HG03060 (cell line): ENCODE data around the gene ACADS.

Experiments used
- ATAC-seq: cut with Tn5 transposase; IDR thresholded peaks from one replicate; pipeline ENCODE4 v1.9.1; 2021; ENCODE audit warnings: low read depth, moderate number of reproducible peaks; ENCODE audit not compliant: unreplicated experiment

Gene ACADS

DNA sequence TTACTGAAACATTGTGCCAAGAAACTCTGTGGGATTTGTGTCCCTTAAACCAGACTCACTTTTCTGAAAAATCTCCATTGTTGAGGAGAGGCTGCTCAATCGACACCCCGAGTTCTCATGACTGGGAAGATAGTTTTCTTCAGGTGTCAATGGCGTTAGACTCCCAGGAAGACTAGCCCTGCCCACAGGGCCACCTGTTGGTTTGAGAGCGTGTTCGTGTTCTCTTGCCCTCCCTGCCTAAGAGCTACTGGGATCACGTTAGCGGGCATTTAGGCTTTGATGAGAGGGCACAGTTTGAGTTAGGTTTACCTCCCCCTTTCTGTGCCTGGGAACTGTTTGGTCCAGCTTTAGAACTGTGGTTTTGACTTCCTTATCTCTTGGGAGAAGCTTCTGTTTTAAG is 26.1 kb upstream of the ACADS start:
- no peak for ATAC-seq

DNA sequence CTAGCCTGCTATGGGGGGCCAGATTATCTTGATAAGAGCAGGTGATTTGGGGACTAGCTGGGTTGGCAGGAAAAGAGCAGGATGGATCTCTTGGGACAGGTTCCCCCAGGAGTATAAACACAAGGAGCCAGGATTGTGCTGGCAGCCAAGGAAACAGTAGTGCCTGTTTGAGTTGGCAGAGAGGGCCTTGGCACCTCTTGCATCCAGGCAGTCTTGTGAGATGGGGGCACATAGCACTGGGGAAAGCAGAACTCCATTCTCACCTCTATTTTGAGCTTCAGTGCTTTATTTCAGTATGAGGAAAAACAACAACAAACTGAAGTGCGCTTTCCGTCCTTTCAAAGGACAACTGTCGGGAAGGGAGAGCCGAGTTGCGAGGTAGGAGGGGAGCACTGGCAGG is 24.7 kb upstream of the ACADS start:
- ATAC-seq, result no peak

DNA sequence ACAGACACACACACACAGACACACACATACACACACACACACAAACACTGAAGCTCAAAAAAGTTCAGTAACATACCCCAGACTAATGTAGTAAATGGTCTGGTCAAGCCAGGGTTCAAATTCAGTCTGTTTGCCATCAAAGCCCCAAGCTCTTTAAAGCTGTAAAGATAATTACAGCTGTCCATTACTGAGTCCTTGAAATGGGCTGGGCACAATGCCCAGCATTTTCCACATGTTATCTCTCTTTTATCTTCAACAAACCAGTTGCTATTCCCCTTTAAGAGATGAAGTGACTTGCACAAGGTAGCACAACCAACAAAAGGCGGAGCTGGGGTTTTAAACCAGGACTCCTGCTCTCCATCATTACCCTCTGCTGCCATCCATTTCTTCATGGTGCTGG is 23.0 kb upstream of the ACADS start:
- ATAC-seq, result no peak

DNA sequence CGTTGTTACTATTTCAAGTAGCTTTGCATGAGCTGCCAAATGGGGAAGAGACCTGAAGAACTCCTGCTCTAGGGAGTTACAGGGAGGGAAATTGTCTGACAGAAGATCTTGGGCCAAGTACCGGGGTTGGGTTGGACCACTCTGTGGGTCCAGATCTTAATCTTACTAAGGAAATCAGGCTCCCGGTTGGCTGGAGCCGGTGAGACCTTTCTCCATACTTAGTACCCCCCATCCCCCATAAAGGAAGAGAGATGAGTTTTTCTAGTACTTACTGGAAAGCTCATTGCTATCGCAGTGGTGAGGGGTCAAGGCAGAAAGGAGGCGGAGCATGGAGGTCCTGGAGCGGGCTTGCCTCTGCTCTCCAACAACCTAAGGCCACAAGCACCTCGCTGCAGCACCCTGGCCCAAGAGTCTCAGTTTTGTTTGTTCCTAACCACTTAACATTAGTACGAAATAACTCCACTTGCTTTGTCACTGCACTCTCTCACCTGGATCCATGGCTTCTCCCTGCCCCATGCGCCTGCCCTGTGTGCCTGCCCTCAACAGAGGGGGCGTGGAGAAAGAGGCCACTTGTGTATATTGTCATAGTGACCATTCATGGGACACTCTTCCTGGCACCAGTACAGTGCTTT is 22.2 kb upstream of the ACADS start:
- ATAC-seq, result no peak

DNA sequence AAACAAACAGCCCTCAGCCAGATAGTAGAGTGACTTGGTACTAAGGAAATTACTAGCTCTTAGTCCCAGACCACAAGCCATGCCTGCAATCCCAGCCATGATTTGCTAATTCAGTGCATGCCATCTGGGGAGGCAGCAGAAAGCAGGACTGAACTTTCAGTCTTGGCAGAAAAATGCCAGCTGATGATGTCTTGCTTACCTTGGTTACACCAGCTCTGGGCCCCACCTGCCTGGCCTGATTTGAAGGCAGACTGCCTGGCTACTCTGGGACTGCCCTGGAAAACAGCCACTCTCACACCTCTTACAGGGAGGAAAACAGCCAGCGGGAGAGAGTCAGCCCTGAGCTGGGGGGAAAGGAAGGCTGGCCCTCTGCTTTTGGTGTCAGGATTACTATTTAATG is 20.0 kb upstream of the ACADS start:
- ATAC-seq, result no peak

DNA sequence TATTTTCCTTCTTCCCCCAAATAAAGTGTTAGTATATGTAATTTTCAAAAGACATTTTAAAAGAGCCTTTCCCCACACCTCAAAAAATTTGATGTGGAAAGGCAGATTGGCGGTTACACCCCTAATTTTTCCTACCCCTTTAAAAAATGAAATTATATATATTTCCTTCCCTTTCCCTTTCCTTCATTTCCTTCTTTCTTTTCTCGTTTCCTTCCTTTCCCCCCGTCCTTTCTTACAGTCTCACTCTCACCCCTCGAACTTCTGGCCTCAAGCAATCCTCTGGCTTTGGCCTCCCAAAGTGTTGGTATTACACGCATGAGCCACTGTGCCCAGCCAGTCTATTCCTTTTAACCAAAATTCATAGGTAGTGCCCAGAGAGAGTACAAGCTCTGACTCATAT is 19.6 kb upstream of the ACADS start:
- no peak for ATAC-seq

DNA sequence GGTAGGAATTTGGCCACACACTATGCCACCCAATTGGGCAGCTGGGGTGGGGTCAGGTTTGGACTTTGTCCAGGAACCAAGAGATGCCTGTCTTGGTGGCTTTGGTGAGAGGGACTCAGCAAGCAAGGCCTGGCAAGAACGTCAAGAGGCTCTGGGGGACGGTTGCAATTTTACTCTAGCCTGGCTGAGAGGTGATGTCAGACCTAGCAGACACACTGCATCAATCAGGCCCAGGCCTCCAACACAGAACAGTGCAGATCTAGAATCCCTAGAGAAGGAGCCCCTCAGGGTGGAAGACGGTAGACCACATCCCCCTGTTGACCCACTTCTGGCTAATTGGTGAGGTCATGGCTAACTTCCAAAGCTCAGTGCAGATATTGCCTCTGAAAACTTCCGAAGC is 17.0 kb upstream of the ACADS start:
- ATAC-seq, result no peak

DNA sequence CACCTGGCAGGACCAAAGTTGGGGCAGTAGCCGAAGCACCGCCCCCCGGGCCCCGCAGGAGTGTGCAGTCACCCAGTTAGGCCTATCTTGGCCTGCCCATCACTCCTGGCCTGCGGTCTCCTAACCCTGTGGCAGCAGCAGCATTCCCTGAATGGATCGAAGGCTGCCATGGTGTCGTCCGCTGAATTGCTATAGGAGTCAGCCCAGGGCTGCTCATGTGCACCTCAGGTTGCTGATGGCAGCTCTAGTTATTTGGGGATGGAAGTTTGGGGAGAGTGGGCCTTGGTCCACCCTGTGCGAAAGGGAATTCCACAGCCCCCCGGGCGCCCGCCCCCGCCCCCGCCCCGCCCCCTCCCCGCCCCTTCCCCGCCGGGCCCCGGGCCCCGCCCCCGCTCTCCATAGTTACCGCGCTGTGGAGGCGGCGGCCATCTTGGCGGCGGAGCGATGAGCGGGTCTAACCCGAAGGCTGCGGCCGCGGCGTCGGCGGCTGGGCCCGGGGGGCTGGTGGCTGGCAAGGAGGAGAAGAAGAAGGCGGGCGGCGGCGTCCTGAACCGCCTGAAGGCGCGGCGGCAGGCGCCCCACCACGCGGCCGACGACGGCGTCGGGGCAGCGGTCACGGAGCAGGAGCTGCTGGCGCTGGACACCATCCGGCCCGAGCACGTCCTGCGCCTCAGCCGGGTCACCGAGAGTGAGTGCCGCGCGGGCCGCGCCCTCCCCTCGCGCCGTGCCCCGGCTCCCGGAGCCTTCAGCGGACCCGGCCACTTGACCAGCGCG is 15.4 kb upstream of the ACADS start, which contains the start of gene UNC119B:
Gene UNC119B (plus strand): TSS at position 428 of the 774 bp plus-strand sequence. CDS start 17 bp downstream, at position 445.
- ATAC-seq, result no peak

DNA sequence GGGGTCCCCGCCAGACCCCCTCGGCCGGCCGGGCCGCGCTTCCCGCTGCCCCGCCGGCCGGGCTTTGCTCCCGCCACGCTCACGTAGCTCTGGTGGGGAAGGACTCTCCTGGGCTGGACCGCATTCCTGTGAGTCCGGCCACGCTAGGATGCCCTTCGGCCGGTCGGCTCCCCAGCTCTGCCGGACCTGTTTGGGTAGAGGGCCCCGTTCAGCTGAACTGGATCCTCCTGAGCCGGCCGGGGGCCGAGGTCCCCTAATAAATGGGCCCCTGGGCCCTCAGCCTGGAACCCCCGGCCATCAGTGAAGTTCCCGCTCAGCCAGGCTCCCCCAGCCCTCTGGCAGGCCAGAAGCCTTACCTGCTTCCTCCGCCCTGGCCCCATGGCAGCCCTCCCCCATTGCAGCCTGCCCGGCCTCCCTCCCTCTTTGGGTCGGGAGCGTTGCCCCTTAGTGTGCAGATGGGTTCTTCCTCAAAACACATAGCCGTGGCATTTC is 14.8 kb upstream of the ACADS start:
- ATAC-seq, result no peak

DNA sequence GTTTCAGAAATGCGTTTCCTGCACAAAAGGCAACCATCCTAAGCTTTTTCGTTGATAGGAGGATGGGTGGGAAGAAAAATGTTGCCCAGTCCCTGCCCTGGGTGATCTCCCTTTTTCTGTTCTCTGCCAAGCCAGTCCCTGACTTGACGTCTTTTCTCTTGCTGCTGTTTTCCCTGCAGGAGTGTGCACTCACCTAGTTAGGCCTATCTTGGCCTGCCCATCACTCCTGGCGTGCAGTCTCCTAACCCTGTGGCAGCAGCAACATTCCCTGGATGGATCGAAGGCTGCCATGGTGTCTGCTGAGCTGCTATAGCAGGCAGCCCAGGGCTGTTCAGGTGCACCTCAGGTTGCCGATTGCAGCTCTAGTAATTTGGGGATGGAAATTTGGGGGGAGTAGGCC is 14.2 kb upstream of the ACADS start:
- no peak for ATAC-seq

DNA sequence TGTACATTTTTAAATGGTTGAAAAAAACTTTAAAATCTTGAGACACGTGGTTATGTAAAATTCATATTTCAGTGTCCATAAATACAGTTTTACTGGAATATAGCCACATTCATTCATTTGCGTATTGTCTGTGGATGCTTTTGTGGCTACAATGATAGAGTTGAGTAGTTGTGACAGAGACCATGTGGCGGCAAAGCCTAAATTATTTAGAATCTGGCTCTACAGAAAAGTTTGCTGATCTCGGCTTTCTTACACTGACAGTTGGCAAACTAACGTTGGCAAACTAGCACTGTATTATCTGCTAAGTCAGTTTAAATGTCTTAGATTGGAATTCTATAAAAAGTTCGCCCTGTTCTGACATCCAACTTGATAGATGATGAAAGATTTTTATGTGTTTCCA is 13.0 kb upstream of the ACADS start:
- no peak for ATAC-seq

DNA sequence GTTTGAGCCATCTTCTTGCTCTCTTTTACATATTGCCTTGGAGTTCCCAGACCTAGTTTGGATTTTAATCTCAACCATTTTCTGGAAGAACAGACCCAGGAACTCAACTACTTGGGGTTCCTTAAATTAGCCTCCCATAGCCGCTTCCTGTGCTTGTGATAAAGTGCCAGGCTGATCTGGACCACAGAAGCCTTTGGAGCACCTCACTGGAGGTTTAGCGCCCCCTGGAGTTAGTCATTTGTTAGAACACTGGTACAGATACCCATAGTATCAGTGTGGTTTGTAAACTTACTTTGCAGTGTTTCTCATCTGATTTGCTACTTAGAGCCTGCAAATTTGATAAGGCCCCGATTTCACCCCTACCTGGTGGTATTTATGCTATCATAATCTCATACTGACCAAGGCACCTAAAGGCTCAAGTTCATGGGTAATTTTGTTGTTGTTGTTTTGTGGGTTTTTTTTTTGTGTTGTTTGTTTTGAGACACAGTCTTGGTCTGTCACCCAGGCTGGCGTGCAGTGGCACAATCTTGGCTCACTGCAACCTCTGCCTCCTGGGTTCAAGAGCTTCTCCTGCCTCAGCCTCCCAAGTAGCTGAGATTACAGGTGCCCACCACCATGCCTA is 11.7 kb upstream of the ACADS start:
- no peak for ATAC-seq

DNA sequence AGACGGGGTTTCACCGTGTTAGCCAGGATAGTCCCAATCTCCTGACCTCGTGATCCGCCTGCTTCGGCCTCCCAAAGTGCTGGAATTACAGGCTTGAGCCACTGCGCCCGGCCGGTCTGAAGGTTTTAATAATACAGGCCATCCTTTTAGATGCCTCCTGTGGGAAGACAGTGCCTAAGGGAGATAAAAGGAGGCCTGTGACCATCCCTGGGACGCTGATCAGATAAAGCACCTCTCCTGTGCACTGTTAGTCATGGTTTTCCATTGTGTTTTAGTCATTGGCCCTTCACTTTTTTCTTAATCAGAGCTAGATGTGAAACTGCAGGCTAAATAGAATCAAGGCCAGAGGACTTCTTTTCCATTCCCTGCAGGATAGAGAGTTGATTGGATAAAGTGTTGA is 7.6 kb upstream of the ACADS start:
- ATAC-seq, result no peak

DNA sequence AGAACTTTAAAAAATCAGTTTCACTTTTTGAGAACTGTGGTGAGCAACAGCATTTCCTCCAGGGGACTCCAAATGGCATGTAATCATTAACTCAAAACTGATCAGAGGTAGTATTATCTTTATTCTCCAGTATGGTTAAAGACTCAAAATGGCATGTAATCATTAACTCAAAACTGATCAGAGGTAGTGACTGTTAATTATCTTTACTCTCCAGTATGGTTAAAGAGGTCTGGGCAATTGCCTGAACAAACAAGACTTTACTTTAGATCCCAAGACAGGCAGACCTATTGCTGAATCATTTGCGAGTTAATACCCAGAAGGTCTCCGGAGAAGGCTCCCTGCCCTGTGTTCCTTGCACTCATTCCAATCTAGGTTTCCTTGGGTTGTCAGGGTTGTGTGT is 6.6 kb upstream of the ACADS start:
- ATAC-seq, result no peak

DNA sequence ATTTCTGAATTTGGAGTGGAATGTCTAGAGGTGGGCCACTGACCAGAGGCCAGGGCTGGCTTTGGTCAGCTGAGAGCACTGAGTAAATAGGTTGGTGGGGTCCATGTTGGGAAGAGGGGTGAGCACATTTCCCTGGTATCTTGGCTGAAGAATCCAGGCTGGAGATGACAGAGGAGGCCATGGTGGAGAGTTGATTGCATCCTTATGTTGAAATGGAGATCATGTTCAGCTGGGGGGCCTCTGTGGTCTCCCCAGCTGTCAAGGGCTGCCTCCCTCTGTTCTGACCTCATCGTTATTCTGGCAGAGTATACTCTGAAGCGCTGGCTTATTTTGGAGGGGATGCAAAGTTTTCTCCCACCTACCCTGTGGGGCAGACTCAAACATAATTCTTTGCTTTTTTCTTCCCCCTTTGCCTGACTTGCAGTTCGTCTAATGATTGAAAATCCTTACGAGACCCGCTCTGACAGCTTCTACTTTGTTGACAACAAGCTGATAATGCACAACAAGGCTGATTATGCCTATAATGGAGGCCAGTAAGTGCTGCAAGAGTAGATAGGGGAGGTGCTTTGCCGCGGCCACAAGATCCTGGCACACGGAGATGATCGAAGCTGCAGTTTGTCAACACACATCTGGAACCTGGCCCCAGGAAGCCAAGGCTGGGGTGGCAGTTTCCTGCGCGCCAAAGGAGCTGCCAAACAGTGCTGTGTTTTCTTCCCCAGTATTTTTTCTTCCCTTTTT is 6.0 kb upstream of the ACADS start:
- no peak for ATAC-seq

DNA sequence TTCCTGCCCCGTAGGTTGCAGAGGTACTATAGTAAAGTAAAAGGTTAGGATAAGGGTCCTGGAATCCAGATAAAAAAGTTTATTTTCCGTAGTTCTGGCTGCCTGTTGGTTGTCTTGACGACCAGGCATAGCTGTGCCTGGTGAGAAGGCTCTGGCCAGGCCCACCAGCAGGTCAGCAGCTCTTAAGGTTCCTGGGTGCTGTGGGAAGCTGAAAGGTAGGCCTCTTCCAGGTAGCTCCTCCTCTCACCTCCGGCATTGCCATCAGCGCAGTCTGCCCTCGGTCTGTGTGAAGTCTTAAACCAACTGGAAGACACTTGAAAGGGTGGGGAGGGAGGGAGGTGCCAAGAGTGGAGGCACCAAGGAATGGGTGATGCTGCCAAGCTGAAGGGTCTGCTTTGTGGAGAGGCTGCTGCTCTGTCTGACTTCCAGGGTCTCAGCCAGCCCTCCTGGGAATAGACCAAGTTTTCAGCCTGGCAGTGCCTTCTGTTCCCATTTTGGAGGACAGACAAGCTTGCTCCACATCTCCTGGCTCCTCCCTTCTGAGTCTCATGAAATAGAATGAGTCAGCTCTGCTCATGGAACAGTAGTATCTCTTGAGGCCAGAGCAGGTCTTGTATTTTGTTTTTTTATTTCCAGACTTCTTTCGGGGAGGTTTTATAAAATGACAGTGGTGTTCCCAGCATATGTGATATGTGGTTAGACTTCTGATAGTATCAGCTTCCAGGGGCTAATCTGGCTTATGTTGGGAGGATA is 5.2 kb upstream of the ACADS start:
- no peak for ATAC-seq

DNA sequence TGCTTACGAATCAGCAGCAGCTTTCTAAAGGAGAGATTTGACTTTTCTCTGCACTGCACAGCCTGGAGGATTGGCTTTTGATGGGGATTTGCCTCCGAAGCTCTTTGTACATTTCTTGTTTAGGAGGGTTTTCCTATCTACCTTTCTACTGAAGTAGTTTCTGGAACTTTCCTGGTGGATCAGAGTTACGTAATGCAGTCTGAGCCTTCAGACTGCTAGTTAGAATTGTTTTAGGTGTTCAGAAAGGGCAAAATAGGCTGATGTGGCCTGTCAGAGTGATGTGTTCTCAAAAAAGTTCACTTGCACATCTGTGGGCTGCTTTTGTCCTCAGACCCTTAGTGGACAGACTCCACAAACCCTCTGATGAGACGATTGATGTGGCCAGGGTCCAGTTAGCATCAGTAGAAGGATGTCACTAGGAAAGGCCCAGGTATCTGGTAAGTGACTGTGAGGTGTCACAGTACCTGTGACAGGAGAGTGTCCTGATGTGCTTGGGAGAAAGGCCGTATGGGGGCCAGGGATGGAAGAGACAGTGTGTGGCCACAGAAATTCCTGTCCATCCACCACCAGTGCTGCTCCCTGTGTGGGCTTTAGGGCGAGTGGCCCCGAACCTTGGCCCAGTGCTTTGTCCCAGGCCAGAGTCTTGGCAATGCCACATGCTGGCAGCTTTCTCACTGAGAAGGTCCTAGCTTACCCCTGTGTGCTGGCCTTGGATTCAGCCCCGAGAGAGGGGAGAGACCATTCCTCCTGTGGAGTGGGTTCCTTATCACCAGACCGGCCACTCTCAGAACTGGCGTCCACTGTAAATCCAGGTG is 4.4 kb upstream of the ACADS start:
- no peak for ATAC-seq

DNA sequence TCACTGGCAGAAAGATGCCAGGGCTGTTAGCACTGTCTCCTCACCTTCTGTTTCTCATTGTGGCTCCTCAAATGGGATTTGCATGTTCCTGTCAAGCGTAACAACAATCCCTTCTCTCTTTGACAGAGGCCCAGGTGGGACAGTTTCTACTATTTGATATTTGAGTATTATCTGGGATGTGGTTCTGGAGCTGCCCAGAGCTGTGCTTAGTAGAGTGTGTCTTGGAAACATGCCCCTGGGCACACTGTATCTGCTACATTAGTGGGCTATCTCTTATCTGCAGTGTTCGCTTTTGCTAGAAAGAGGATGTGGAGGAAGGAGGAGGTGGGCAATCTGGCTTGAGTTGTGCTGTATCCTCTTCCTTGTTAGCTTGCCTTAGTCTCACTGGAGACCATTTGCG is 3.8 kb upstream of the ACADS start:
- no peak for ATAC-seq

DNA sequence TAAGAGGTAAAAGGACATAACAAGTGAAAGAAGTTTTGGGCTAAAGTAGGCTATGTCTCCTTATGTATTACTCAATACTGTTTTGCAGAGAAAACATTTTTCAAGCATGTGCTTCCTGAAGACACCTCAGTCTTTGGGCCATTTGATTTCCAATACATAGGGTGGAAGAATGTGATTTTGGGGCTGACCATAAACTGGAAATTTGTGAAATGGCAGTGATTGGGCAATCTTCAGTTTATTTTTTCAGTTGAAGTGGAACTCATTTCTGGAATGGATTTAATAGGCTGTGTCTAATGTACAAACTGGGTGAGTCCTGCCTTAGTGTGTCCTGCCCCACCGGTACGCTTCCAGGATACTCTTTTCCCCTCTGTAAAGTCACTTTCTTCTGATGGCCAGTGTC is 2.8 kb upstream of the ACADS start:
- ATAC-seq, result no peak

DNA sequence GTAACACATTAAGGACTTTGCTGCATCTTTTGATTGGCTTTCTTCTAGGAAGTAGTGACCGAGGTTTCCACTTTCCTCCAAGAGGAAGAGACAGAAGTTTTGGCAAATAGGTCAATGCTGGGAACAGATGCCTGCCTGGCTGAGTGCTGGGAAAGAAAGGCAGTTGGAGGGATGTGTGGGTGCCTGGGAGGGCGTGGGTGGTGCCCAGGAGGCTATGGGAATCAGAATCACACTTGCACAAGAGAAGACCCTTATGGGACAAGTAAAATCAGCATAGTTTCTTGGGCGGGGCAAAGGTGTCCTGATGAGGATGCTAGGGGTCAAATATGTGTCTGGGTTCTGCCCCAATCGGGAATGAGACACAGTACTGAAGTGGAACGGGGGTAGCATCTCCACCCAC is 906 bp upstream of the ACADS start:
- ATAC-seq, result no peak
